ENCODE results near the gene ZDHHC8.

Gene ZDHHC8

DNA sequence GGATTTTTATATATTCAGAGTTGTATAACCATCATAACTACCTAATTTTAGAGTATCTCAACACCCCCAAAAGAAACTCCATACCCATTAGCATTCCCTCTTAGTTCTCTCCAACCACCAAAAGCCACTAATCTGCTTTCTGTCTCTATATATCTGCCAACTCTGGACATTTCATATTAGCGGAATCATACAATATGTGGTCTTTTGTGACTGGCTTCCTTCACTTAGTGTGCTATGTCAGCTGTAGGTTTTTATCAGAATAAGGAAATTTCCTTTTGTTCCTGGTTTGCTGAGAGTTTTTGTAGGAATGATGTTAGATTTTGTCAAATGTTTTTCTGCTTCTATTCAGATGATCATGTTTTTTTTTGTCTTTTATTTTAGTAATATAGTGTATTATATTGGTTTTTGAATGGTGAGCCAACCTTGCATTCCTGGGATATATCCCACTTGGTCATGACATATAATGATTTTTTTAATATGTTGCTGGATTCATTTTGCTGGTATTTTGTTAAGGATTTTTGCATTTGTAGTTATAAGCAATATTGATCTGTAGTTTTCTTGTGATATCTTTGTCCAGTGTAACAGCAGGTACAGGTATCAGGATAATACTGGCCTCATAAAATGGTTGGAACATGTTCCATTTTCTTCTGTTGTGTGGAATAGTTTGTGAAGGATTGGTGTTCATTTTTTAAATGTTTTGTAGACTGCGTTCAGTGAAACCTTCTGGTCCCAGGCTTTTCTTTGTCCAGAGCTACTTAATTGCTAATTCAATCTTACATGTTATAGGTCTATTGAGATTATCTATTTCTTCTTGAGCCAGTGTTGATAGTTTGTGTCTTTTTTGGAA, 34.8 kb upstream of the ZDHHC8 start:
- DNase-seq = no peak

DNA sequence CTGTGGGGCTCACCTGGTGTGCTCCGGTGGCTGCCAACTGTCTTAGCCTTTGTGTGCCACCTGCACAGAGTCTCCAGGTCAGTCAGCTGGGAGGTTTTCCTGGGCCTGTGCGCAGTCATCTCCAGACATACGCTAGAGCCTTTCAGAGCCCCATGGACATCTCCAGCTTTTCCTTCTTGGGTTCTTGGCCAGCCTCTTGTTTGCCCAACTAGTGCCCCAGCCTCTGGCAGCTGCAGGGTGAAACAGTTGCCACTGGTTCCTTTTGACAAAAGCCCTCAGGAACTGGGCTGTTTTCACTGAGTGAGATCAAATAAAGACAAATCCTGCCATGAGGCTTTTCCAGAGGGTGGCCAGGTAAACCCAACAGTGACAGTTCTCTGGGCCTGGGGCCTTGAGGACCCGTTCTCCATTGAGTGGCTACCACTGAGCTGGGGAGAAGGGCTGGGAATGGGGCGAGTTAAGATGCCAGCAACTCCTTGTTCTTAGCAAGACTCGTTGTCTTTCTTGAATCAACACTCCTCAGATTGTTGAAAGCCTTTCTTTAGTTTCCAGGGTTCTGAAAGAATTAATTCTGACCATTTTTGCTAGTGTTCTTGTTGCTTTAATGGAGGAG, 32.4 kb upstream of the ZDHHC8 start:
- DNase-seq = no peak

DNA sequence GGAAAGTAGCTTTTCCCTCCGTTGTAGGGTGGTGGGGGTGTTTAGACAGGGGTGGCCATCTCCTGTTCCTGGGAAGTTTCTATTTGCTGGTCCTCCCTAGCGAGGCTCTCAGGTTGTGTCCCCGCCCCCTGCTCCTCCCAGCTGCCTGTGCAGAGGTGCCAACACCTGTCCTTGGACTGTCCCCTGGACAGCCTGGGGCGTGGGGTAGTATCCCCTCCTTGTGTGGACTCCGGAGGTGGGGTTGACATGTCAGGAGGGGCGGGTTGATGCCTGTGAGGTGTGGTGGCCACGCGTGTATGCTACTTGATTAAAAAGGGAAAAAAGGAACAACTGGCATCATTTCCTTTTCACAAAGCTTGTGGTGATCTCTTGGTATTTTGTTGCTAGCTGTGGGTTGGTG, 30.0 kb upstream of the ZDHHC8 start:
- no peak for DNase-seq

DNA sequence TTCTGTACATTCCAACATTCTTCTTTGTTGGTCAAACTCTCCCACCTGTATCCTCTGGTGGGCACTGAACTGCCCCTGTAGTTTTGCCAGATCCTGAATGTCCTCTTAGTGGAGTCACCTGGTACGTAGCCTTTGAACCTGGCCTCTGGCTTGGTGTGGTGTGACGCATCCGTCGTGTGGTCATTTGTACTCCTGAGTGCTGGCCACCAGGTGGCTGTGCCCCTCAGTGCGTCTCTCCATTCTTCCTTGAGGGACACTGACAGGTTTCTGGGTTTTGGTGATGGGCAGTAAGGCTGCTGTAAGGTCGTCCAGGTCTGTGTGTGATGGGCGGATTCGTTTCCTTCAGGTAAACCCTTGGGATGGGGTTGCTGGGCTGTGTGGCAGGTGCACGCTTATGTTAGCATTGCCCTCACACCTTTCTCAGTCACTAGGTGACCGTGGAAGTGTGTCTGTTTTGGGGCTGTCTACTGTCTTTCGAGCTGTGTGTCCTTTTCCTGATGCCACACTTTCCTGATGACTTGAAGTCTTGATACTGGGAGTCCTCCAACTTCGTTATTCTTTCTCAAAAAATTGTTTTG, 29.3 kb upstream of the ZDHHC8 start:
- DNase-seq = no peak

DNA sequence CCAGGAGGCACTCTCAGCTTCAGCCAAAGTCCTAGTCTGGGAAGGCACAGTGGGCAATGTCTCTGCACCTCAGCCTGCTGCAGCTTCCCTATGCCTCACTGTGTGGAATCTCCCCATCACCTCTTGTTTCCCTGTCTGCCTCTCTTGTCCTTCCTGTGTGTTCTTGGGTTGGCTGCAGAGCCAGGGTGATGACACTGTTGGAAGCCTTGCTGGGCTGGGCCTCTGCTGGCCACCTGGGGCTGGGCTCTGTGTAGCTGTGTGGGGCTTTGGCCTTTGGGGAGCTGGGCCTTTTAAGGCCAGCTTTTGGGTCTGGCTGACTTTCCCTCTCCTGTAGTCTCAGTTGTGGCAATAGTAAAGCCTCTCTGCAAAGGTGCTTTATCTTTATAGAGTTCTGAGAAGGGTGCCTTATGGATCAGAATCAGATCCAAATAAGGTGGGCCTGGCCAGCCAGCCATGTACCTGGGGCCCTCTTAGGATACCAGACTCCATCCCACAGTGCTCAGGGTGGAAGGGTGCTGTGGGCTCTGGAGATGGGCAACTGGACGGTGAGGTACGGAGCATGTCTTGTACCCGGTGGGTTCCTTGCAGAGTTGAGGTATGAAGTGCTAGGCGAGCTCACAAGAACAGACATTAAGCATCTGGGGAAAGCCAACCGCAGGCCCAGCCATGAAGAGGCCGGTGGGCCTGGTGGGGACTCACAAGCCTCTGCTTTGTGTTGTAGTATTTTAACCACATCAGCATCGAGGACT, 26.0 kb upstream of the ZDHHC8 start:
- DNase-seq = no peak

DNA sequence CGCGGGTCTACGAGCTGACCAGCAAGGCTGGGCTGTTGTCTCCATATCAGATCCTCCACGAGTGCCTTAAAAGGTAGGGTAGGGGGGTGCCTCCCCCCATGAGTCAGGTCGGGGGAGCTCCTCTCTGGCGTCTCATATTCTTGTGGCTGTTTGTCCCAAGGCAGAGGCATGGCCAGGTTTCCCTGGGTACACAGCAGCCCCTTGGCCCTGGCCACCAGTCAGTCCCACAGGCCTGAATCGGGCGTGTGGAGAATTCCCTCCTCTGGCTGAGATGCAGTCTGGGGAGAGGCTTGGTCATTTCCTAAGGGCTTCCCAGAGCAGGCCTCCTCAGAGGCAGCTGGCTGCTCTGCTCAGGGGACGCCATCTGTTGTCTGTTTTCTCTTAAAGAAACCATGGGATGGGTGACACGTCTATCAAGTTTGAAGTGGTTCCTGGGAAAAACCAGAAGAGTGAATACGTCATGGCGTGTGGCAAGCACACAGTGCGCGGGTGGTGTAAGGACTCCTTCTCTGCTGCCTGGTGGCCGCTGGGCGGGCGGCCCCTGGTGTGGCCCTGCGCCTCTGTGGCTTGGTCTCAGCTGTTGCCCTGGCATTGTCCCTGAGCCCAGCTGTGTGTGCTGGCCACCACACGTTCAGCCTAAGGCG, 25.3 kb upstream of the ZDHHC8 start:
- DNase-seq = no peak

DNA sequence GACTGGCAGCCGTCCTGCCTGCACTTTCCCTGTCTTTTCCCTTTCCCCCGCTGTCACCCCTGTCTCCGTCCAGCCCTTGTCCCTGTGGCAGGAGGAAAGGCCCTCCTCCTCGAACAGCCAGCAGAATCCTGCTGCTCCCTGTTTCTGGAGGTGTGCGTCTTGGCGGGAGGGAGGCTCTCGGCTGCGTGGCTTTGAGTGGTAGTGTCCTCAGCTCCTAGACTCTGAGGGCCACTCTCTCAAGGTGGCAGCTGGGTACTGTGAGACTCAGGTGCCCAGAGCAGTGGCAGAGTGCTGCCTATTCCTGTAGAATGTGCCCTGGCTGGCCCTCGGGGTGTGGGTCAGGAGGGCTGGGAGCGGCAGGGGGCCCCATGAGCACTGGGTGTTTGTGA, 24.8 kb upstream of the ZDHHC8 start:
- no peak for DNase-seq

DNA sequence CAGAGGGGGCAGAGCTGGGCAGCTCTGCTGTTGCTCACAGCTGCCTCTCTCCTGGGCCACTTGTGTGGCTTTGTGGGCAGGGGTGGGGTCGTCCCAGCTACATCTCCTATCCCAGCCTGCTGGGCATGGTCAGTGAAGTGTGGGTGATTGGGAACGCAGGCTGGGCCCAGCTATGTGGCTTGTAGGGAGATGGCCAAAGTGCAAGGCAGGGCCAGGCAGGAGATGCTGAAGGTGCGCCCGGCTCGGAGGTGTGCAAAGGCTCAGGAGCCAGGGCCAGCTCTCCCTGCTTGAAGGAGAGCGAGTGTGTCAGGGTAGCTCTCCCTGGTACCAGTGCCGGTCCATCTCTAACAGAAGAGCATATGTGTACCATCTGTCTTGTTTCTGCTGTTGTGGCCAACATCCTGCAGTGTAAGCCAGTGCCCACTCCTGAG, 24.1 kb upstream of the ZDHHC8 start:
- peak in 1 of 14 donors; percentile 66 for DNase-seq

DNA sequence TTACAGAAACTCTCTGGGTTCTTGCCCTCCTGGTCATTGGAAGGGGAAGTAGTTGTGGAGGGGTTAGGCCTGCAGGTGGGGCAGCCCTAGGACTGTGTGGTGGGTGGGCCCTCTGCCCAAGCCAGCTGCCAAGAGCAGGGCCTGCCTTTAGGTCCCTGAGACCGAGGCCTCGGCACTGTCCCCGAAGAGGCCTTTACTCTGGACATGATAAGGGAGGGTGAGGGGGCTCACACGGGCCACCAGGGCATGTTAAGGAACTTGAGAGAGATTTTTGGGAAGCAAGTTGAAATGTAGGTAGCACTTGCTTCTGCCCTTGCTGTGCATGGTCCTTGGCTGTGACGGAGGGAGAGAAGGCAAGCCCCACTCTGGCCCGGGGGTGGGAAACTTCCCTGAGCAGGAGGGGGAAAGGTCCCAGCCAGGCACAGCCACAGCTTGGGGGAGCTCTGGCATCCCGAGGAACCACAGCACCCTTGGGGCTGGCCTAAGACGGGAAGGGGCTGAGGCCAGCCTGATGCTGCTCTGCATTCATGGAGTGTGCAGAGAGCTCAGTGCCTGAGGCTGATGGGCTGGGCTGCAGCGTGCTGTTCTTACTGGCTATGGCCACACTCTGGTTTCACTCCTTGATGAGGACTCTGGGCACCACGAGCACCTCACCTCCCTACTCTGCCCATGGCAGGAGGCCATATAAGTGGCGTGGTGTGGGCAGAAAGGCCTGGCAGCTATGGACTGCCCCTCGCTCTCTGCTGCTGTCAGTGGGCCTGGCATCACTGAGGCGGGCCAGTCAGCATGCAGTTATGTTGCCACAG, 23.4 kb upstream of the ZDHHC8 start:
- no peak for DNase-seq

DNA sequence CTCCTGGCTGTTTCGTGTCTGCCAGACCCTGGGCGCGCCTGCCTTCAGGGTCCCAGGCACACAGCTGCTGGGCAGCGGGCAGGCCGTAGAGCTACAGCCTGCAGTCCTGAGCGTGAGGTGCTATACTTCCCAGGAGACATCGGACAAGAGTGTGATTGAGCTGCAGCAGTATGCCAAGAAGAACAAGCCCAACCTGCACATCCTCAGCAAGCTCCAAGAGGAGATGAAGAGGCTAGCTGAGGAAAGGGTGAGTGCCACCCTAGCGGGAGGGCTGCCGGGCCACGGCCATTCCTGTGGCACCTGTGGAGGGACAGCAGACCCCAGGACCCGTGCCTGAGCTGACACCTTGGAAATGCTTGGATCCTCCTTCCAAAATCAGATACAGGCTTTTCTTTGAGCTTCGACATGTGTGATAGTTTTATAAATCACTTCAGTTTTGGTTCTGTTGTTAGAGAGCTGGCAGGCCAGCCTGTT, 22.8 kb upstream of the ZDHHC8 start:
- DNase-seq = no peak

DNA sequence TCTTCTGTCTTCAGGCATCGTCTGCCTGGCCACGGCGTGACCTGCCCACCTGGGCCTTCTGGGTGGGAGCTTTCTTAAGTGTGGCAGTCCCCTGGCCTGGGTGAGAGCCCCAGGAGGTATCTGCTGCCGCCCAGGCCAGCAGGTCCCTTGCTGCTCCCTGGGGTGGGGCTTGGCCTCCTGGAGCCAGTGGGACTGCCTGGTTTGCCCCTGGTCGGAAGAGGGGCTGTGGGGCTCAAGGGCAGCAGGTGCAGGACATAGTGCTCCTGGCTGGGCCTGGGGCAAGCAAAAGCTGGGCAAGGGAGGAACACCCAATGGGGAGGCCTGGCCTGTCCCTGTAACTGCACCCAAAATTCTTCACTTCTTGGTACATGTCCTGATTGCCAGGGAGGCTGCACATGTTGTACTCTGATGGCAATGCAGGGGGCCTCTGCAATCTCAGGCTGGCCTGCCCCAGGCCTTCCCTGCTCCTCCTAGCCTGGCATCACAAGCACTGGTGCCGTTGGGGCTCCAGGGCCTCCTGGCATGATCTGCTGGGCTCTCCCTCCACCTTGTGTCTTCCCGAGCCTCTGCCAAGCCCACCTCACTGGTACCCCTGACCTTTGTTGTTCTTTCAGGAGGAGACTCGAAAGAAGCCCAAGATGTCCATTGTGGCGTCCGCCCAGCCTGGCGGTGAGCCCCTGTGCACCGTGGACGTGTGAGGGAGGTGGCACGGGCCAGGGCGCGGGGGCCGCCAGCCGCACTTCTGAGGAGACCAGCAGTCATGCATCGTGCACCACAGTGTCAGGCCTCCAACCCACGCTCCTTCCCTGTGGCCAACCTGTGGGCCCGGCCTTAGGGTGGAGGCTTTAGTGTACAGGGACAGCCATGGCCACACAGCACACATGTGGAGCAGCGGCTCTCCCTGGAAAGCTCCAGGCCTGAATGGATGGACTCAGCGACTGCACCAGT, 21.9 kb upstream of the ZDHHC8 start:
- no peak for DNase-seq

DNA sequence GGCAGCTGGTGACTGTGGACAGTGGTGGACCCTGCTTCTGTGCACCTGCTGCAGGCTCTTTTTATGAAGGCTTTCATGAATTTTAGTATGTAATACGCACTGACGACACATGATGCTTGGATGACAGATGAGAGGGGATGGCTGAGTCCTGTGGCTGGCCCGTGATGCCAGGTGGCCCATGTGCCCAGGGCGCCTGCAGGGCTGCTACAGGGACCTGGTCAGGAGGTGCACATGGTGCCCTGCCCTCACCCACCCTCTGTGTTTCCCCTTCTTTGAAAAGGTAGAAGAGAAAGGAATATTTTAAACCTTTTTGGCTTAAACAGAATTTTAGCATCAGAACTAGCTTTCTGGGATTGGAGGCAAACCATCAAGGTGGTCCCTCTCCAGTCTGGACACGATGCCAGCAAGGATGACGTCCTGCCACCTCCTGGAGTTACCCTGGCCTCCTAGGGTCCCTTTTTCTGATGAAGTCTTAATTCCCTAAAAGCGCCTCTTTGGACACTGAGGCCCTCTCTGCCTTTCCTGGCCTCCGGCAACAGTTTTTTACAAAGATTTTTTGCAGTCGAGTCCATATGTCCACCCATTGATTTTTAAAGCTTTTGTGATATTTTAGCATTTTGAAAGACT, 21.1 kb upstream of the ZDHHC8 start:
- no peak for DNase-seq

DNA sequence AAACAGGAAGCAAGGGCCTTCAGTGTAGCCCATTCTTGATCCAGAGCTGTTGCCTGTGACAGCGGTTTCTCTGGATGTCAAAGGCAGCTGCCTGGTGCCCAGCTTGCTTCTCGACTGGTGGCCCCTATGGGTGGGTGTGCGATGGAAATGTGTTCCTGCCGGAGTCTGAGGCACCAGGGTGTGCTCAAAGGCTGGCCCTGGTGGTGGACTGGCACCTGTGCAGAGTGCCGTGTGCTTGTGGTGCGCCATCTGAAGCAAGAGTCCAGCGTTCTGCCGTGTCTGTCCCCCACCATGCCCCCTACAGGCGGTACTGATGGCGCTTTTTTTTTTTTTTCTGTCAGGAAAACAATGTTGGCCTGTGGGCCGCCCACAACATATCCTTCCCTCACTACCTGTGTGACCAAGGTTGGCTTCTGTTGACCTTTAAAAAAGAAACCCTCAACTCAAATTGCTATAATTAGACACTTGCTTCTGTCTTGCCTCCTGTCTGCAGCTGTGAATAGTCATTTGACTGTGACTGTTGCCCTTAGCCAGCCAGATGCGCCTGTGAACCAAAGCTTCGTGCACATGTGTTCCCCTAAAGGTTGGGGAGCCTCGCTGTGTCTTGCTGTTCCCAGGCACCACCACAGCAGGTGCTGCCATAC, 20.4 kb upstream of the ZDHHC8 start:
- DNase-seq = no peak

DNA sequence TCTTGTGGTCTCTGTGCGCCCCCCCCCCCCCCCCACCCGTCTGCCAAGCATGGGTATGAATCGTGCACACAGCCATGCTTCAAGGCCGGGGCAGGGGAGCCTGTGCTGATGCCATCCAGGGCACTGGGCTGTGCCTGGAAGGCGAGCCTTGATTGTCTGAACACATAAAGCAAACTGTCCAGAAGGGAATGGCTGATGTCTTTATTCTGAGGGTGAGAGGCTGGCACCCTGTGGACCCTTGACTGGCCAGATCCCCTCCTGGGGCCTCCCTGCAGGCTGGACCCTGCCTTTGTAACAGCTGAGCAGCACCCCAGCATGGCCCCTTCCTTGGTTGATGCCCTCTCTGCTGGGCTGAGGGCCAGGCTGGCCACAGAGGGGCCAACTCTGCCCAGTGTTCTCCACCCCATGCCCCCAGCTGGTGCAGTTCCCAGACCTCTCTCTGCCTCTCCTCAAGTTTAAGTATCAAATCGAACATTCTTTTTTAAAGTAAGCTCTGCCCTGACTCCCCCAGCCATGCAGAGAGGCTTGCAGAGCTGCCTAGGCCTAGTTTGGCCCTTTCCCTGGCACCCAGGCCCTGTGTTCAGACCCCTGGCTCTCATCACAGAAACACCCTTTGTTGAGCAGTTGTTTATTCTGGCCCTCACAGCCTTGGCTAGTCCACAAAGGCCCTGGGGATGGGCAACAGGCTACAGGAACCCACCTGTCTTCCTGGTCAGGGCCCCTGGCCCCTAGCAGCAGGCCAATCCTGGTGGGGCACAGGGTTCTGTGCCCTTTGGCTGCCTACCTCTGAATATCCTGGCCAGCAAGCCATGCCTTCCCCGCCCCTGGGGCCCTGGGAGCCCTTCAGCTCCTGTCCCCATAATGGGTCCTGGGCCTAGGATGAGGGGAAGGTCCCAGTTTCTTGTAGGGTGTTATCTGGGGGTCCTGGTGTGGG, 19.6 kb upstream of the ZDHHC8 start:
- DNase-seq = peak in 2 of 14 donors; percentile 47 to 52

DNA sequence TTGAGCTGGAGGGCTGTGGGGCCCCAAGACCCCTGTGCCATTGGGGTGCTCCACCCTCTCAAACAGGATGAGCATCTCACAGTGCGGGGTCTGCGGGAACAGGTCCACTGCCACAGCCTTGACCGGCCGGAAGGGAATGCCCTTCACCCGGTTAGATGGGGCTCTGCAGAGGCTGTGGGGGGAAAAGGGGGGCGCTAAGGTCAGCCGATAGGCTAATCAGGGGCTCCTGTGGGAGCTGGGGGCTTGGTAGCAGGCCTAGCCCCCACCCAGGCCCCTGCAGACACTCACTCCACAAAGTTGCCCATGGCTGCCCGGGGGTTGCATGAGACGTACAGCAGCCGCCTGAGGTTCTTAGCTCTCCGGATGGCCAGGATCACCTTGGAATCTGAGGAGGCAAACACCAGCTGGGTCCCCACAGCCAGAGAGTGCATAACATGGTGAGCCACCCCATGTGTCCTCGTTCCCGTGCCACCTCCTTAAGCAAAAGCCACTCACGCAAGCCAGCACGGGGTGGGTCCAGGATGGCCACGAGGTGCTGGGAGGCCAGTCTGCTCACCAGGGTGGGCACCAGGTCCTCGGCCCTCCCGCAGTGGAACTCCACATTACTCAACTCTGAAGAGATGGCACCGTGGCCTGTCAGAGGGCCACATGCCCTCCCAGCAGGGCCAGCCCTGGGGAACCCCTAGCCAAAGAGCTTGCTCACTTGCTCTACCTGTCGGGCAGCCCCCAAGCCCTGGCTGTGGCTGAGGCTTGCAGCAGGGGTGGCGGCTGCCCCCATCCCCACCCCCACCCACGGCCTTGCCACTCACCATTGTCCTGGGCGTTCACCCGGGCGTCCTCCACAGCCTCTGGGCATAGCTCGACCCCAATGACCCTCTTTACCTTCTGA, 18.7 kb upstream of the ZDHHC8 start:
- no peak for DNase-seq

DNA sequence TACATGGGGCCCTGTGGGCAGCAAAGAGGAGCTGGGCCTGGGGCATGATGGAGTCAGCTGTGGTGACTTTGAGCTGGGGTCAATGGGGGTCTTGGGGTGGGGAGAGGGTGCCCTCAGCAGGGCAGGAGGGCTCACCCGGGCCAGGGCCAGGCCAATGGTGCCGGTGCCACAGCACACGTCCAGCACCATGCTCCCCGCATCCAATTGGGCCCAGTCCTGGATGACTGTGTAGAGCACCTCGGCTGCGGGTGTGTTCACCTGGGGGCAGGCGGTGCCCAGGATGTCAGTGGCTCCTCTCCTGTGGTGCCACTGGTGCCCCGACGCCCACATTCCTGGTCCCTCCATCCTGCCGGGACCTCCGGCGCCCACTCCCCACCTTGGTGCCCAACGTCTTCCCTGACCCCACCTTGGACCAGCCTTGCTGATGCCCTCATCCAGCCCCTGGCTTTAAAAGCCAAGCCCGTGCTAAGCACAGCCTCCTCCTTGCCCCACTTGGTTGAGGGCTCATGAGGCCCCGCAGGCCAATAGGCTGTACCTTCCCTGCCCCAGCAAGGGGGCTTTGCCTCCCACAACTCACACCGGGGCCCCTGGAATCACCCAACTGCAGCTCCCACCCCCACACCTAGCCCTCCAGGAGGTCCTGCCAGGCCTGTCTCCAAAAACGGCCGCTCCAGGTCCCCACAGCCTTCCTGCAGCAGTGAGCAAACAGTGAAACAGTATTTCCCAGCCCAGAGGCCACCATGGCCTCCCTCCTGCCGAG, 17.9 kb upstream of the ZDHHC8 start:
- DNase-seq = no peak

All from C1 segment of cervical spinal cord (tissue), 14 donors.